Spinal cord (tissue), 10 donors: ENCODE measurements around the gene ARMC6. TPM values are rescaled to one million over a fixed set of nuclear protein-coding genes. Genes with fewer than 3 reads are reported as not detected.

ENCODE experiments used
- DNase-seq, 6 donors: peaks; one replicate each; pipeline versions ENCODE4 v3.0.0 to v3.0.0-alpha.2; 2013 to 2015; ENCODE audit warnings: low spot score in 6 of 6, low read depth in 4 of 6
- H3K27ac ChIP-seq: one replicate; pipeline ENCODE4 v1.5.1; 2013; ENCODE audit warnings: low read depth, low read length, control low read depth
- H3K27me3 ChIP-seq: one replicate; pipeline ENCODE4 v1.6.1; 2013; ENCODE audit warnings: low read length; ENCODE audit not compliant: control insufficient read depth, insufficient read depth
- H3K36me3 ChIP-seq: one replicate; pipeline ENCODE4 v1.6.1; 2013; ENCODE audit warnings: low read length; ENCODE audit not compliant: control insufficient read depth, insufficient read depth
- H3K4me1 ChIP-seq: one replicate; pipeline ENCODE4 v1.6.1; 2013; ENCODE audit warnings: low read length; ENCODE audit not compliant: control insufficient read depth, insufficient read depth
- H3K4me3 ChIP-seq: one replicate; pipeline ENCODE4 v1.5.1; 2013; ENCODE audit warnings: low read depth, low read length, control low read depth
- H3K9me3 ChIP-seq: one replicate; pipeline ENCODE4 v1.6.1; 2013; ENCODE audit warnings: low read length; ENCODE audit not compliant: control insufficient read depth, insufficient read depth
- WGBS: methylation state at CpG from one replicate; pipeline ENCODE4 v1.1.5; 2013; ENCODE audit warnings: missing lambda C conversion rate; ENCODE audit not compliant: insufficient coverage; 5-methylcytosine and 5-hydroxymethylcytosine counted together
- polyA plus RNA-seq, 2 donors: library from polyadenylated mRNA; unstranded; fragments of 120-200 nt; gene quantifications; one replicate each; pipeline ENCODE4 v1.2.1, GENCODE V29; 2013; ENCODE audit not compliant: insufficient read length in 2 of 2
- total RNA-seq, 2 donors: library from RNA; depleted of rRNA in 1 of 2; stranded (reverse); fragments of 120-200 nt in 1 of 2; fragments of >200 nt in 1 of 2; gene quantifications; one replicate each; pipeline versions ENCODE4 v1.2.3 to v1.2.4, GENCODE V29; 2013 to 2014
- donor health status: healthy.

ARMC6 gene
- total and polyA plus RNA-seq, 4 donors, result 28.0 to 49.0 (median 36.0) TPM

DNA sequence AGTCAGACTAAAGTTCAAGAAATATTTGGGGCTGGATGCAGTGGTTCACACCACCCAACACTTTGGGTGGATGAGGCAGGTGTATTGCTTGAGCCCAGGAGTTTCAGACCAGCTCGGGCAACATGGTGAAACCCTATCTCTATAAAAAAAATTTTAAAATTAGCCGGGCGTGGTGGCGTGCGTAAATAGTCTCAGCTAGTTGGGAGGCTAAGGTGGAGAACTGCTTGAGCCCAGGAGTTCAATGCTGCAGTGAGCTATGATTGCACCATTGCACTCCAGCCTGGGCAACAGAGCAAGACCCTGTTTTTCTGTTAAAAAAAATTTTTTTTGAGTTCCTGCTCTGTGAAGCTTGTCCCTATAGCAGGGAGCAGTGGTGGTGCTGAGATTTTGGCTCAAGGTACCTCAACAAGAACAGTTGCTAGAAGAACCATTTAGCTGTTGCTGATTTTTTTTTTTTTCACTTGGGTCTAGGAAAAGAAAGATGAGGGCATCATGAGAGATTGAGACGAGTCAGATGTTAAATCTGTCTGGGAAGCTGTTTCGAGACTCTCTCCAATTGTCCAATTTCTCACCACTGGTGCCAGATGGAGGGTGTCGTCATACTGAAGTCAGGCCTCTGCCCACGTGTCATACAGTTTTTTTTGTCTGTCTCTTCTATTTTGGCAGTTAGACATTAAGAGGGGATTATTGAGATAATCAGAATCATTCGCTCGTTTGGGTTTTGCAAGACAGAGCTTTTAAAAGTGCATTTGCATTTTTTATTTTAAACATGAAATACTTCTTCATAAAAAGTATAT lies 34.1 kb downstream of the ARMC6 start:
- Histone ChIP-seq H3K4me1 (peaks cover 32% of the 10 kb centered on the region), H3K4me3 (no peak overlapping the region), H3K27me3 (no peaks in the 10 kb centered on the region), H3K9me3 (no peaks in the 10 kb centered on the region), H3K27ac (no peak overlapping the region), H3K36me3 (peaks cover 3% of the 10 kb centered on the region)
- WGBS, result 85% methylated on average over 6 of the region's 11 CpGs
- DNase-seq, result no peak

GRCh38 chr19:19068659-19069654 lies 35.6 kb downstream of the ARMC6 start:
- 74% methylated on average over 6 of the region's 11 CpGs for WGBS
- peak in 1 of 6 donors; percentile 55 for DNase-seq

GRCh38 chr19:19071897-19072296 lies 38.5 kb downstream of the ARMC6 start:
- 90% methylated on average over 7 of the region's 8 CpGs for WGBS
- Histone ChIP-seq H3K4me1 (peaks cover 13% of the 10 kb centered on the region), H3K36me3 (peaks cover 15% of the 10 kb centered on the region), H3K4me3 (no peak overlapping the region), H3K9me3 (no peaks in the 10 kb centered on the region), H3K27me3 (no peaks in the 10 kb centered on the region), H3K27ac (no peak overlapping the region)
- no peak for DNase-seq

More at GRCh38 chr19:19068659-19069654, 35.6 kb downstream of the ARMC6 start:
- no peaks in the 10 kb centered on the region for H3K9me3 ChIP-seq
- peaks cover 5% of the 10 kb centered on the region for H3K36me3 ChIP-seq
- no peak overlapping the region for H3K27ac ChIP-seq
- H3K4me1 ChIP-seq, result peaks cover 23% of the 10 kb centered on the region
- H3K4me3 ChIP-seq, result no peak overlapping the region
- no peaks in the 10 kb centered on the region for H3K27me3 ChIP-seq

DNA sequence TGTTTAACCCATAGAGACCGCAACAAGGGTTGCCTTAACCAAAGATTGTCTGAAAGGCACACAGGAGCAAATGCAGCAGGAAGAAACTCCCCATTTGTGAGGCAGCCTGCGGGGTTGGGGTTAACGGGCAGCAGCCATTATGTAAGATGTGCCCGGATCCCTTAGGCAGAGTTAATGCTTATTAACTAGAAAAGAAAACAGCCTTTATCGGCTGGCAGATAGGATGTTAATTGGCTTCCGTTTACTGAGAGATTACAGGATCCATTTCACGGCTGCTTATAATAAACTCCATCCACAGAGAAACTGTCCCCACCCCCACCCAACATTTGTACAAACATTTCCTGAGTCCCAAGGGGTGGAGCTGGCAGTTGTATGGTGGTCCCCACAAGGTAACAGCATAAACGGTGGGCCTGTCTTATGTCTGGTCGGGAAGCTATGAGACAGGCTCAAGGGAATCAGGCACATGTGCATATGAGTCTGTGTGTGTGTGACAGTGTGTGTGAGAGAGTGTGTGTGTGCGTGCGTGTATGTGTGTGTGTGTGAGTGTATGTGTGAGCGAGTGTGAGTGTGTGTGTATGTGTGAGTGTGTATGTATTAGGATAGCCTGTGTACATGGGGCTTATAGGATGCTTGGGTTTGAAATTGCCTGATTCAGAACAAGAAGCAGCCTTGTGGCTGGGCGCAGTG lies 40.9 kb downstream of the ARMC6 start:
- Histone ChIP-seq H3K9me3 (no peaks in the 10 kb centered on the region), H3K4me1 (peaks cover 4% of the 10 kb centered on the region), H3K36me3 (peaks cover 23% of the 10 kb centered on the region), H3K27ac (no peak overlapping the region), H3K4me3 (no peak overlapping the region), H3K27me3 (no peaks in the 10 kb centered on the region)
- 52% methylated on average over 9 of the region's 13 CpGs for WGBS
- DNase-seq, result peak in 1 of 6 donors; percentile 92

DNA sequence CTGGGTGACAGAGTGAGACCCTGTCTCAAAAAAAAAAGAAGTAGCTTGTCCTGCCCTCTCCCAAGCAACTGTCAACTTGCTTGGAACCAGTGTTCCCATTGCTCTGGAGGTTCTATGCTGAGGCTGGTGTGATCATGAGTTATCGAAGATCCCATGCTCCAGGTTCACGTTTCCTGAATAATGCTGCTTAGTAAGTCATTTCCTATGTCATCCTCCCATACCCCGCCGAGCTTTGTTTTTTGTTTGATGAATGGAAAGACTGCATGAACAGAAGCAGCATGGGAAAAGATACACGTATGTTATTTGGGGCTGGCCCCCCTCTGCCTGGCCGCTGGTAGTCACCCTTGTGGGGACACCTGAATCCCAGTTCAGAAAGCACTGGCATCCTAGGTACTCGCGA lies 41.7 kb downstream of the ARMC6 start:
- Histone ChIP-seq H3K27ac (no peak overlapping the region), H3K9me3 (no peaks in the 10 kb centered on the region), H3K36me3 (peaks cover 23% of the 10 kb centered on the region), H3K4me1 (peaks cover 3% of the 10 kb centered on the region), H3K27me3 (no peaks in the 10 kb centered on the region), H3K4me3 (no peak overlapping the region)
- WGBS, result 93% methylated on average over 4 of the region's 8 CpGs
- DNase-seq, result no peak

- H3K4me1 ChIP-seq, result peaks cover 3% of the 10 kb centered on the region
- no CpG with 5 or more reads among the region's 1 CpG for WGBS
- no peaks in the 10 kb centered on the region for H3K9me3 ChIP-seq
- DNase-seq, result no peak
- peaks cover 21% of the 10 kb centered on the region for H3K36me3 ChIP-seq
- H3K27me3 ChIP-seq, result no peaks in the 10 kb centered on the region
- H3K27ac ChIP-seq, result no peak overlapping the region
- no peak overlapping the region for H3K4me3 ChIP-seq
Measured at GRCh38 chr19:19076476-19076875, 43.1 kb downstream of the ARMC6 start.

GRCh38 chr19:19077103-19077502 lies 43.7 kb downstream of the ARMC6 start:
- DNase-seq, result peak in 1 of 6 donors; percentile 61
- H3K27me3 ChIP-seq, result no peaks in the 10 kb centered on the region
- peaks cover 3% of the 10 kb centered on the region for H3K4me1 ChIP-seq
- H3K27ac ChIP-seq, result no peak overlapping the region
- 75% methylated on average over 2 of the region's 7 CpGs for WGBS
- peaks cover 24% of the 10 kb centered on the region for H3K36me3 ChIP-seq
- H3K4me3 ChIP-seq, result no peak overlapping the region
- H3K9me3 ChIP-seq, result no peaks in the 10 kb centered on the region

DNA sequence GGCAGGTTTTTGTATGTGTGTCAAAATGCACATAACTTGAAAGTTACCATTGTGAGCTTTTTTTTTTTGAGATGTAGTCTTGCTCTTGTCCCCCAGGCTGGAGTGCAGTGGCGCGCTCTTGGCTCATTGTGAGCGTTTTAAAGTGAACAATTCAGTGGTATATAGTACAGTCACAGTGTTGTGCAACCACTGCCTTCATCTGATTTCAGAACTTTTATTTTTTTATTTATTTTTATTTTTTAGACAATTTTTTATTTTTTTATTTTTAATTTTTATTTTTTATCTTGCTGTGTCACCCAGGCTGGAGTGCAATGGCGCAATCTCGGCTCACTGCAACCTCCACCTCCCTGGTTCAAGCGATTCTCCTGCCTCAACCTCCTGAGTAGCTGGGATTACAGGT lies 45.4 kb downstream of the ARMC6 start:
- Histone ChIP-seq H3K27ac (no peak overlapping the region), H3K36me3 (peaks cover 36% of the 10 kb centered on the region), H3K27me3 (no peaks in the 10 kb centered on the region), H3K4me3 (no peak overlapping the region), H3K4me1 (peaks cover 3% of the 10 kb centered on the region), H3K9me3 (no peaks in the 10 kb centered on the region)
- WGBS, result no CpG with 5 or more reads among the region's 6 CpGs
- DNase-seq, result no peak

DNA sequence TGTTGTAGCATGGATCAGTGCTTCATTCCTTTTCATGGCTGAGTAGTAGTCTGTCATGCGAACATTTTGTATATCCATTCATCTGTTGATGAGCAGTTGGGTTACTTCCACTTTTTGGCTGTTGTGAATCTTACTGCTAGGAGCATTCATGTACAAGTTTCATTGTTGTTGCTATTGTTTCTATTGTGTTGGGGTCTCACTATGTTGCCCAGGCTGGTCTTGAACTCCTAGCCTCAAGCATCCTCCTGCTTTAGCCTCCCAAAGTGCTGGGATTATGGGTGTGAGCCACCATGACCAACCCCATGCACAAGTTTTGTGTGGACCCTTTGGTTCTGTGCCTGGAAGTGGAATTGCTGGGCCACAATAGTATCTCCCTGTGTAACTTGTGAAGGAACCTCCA lies 46.2 kb downstream of the ARMC6 start:
- H3K9me3 ChIP-seq, result no peaks in the 10 kb centered on the region
- WGBS, result no CpG with 5 or more reads among the region's 1 CpG
- H3K4me3 ChIP-seq, result no peak overlapping the region
- no peak for DNase-seq
- peaks cover 39% of the 10 kb centered on the region for H3K36me3 ChIP-seq
- no peaks in the 10 kb centered on the region for H3K27me3 ChIP-seq
- no peak overlapping the region for H3K27ac ChIP-seq
- no peaks in the 10 kb centered on the region for H3K4me1 ChIP-seq
